GM12878 (cell line): Measurements from ENCODE around the gene SYNDIG1. TPM values are rescaled to one million over a fixed set of nuclear protein-coding genes. Genes with fewer than 3 reads are reported as not detected.

Source experiments
- ATAC-seq: fragments of 200-7000 bp; cut with Tn5 transposase; 3 replicates; pipeline ENCODE4 v1.9.1; 2020; ENCODE audit warnings: mild to moderate bottlenecking, moderate library complexity
- BruUV-seq: library from RNA; stranded (reverse); fragments of 400-500 nt; replicated peaks from 2 replicates; lab custom pipeline; 2021; lab: Mats Ljungman, UMichigan
- CTCF ChIA-PET: fragments of 300-600 bp; sonication (Branson Sonifier 250); formaldehyde crosslinking; extraction: SDS; loops from one replicate; lab custom pipeline; 2021; ENCODE audit warnings: inconsistent platforms; lab: Yijun Ruan, JAX
- POLR2A ChIA-PET: fragments of 350-600 bp; formaldehyde crosslinking; extraction: SDS; loops from one replicate; lab custom pipeline; 2021; ENCODE audit warnings: inconsistent platforms; lab: Charles Lee
- RAD21 ChIA-PET: fragments of 300-600 bp; sonication (Branson Sonifier 250); formaldehyde crosslinking; loops from one replicate; lab custom pipeline; 2023; ENCODE audit warnings: antibody characterized with exemption; ENCODE audit not compliant: unreplicated experiment; lab: Charles Lee
- SMC1A ChIA-PET: fragments of 300-600 bp; sonication (Branson Sonifier 250); formaldehyde crosslinking; loops from one replicate; lab custom pipeline; 2023; ENCODE audit not compliant: unreplicated experiment, uncharacterized antibody; lab: Charles Lee
- DNase-seq: peaks from one replicate; pipeline ENCODE4 v3.0.0-alpha.2; 2011; ENCODE audit warnings: low read depth, low spot score
- FAIRE-seq: peaks from 3 replicates; lab custom pipeline; 2011; peaks lifted over from hg19 to GRCh38; lab: Jason Lieb, UNC
- H2AFZ ChIP-seq: 2 replicates; pipeline ENCODE4 v1.6.0; 2011; ENCODE audit warnings: low read depth, low read length, control low read depth; ENCODE audit not compliant: control insufficient read depth
- H3K27ac ChIP-seq: 2 replicates; pipeline ENCODE4 v1.5.1; 2011; ENCODE audit warnings: control low read depth; ENCODE audit not compliant: control insufficient read depth, insufficient read depth
- H3K27me3 ChIP-seq, 2 experiments: replicated peaks in 1 of 2; 2 replicates each; pipeline versions ENCODE4 v1.6.0 to v1.6.1; 2011; ENCODE audit warnings: low read length in 1 of 2; ENCODE audit not compliant: control insufficient read depth in 2 of 2, insufficient read depth in 2 of 2
- H3K36me3 ChIP-seq, 2 experiments: 2 replicates each; pipeline ENCODE4 v1.5.1; 2011; ENCODE audit warnings: low read length in 1 of 2; ENCODE audit not compliant: control insufficient read depth in 2 of 2, insufficient read depth in 2 of 2
- H3K4me1 ChIP-seq: 2 replicates; pipeline ENCODE4 v1.6.1; 2011; ENCODE audit warnings: mild to moderate bottlenecking, low read length, moderate library complexity, mixed read lengths; ENCODE audit not compliant: control insufficient read depth, insufficient read depth
- H3K4me2 ChIP-seq: 2 replicates; pipeline ENCODE4 v1.6.0; 2011; ENCODE audit warnings: control low read depth; ENCODE audit not compliant: control insufficient read depth, insufficient read depth
- H3K4me3 ChIP-seq: fragments of 200-600 bp; sonication (generic); 2 replicates; pipeline ENCODE4 v1.5.1; 2016
- H3K79me2 ChIP-seq: 2 replicates; pipeline ENCODE4 v1.6.0; 2011; ENCODE audit warnings: low read length; ENCODE audit not compliant: control insufficient read depth, insufficient read depth
- H3K9ac ChIP-seq: 2 replicates; pipeline ENCODE4 v1.8.0; 2011; ENCODE audit warnings: low read length, control low read depth, mixed read lengths; ENCODE audit not compliant: control insufficient read depth, insufficient read depth
- H3K9me3 ChIP-seq: replicated peaks from 3 replicates; pipeline ENCODE4 v1.5.1; 2011; ENCODE audit warnings: mild to moderate bottlenecking, low read length; ENCODE audit not compliant: control insufficient read depth, insufficient read depth
- H4K20me1 ChIP-seq: 2 replicates; pipeline ENCODE4 v1.6.0; 2011; ENCODE audit not compliant: control insufficient read depth, insufficient read depth
- BACH1 ChIP-seq: fragments of 450-650 bp; IDR thresholded peaks from 2 replicates; pipeline ENCODE4 v1.6.1; 2017; ENCODE audit warnings: mild to moderate bottlenecking, borderline replicate concordance
- KAT2A ChIP-seq: conservative IDR thresholded peaks from 2 replicates; pipeline ENCODE4 v1.6.1; 2011; ENCODE audit warnings: low read depth, low read length; ENCODE audit not compliant: control insufficient read depth
- PML ChIP-seq: IDR thresholded peaks from 2 replicates; pipeline ENCODE4 v1.6.1; 2012; ENCODE audit warnings: low read length, inconsistent platforms
- RUNX3 ChIP-seq: IDR thresholded peaks from 2 replicates; pipeline ENCODE4 v1.6.1; 2012; ENCODE audit warnings: low read length, inconsistent platforms
- WGBS: methylation state at CpG from one replicate; pipeline ENCODE4 v1.1.6; 2016; ENCODE audit warnings: low lambda C conversion rate; ENCODE audit not compliant: insufficient replicate concordance, insufficient coverage; ENCODE audit errors: missing lambda C conversion rate; 5-methylcytosine and 5-hydroxymethylcytosine counted together
- in situ Hi-C: fragments of 300-500 bp; cut with MboI; formaldehyde crosslinking; loops from 9 replicates; pipeline ENCODE4 v1.14.3; 2018; ENCODE audit warnings: mixed read lengths
- intact Hi-C: fragments of 100-400 bp; cut with micrococcal nuclease; formaldehyde crosslinking; loops from one replicate; pipeline ENCODE4 v1.14.2; 2022; ENCODE audit not compliant: unreplicated experiment
- polyA plus RNA-seq, 11 experiments: library from polyadenylated mRNA; depleted of rRNA in 4 of 11; unstranded in 6 of 11; stranded (reverse) in 5 of 11; fragments of >200 nt; fragmentation: Nextera tagmentation in 4 of 11; fragmentation: Illumina TruSeq in 1 of 11; extraction: Ambion mirVana in 4 of 11; extraction: Trizol in 1 of 11; gene quantifications; 1 replicate in 1 of 11; 2 replicates in 10 of 11; pipeline versions ENCODE4 v1.2.1 to v1.2.3, GENCODE V29; 2011 to 2016; ENCODE audit warnings: inconsistent platforms in 2 of 11, missing spikeins in 2 of 11, low read depth in 1 of 11
- total RNA-seq, 4 experiments: library from RNA; depleted of rRNA in 3 of 4; stranded (reverse); fragments of >200 nt in 3 of 4; fragmentation: Illumina TruSeq in 1 of 4; extraction: Trizol in 1 of 4; gene quantifications; 2 replicates each; pipeline versions ENCODE4 v1.2.1 to v1.2.3, GENCODE V29; 2013 to 2021
- TF ChIP-seq, protein P1 (sequence below): fragments of 450-650 bp; conservative IDR thresholded peaks from 2 replicates; pipeline ENCODE4 v1.6.1; 2017; ENCODE audit warnings: mild to moderate bottlenecking, moderate library complexity
- TF ChIP-seq, protein P2 (sequence below): IDR thresholded peaks from 2 replicates; pipeline ENCODE4 v1.6.1; 2011; ENCODE audit warnings: borderline replicate concordance, low read depth, mild to moderate bottlenecking, moderate library complexity, low read length; ENCODE audit not compliant: insufficient read depth, poor library complexity, severe bottlenecking
- TF ChIP-seq, protein P3 (sequence below): fragments of 450-650 bp; formaldehyde crosslinking; IDR thresholded peaks from 2 replicates; pipeline ENCODE4 v1.5.0; 2022; ENCODE audit warnings: mild to moderate bottlenecking, missing genetic modification characterization
- TF ChIP-seq, protein P4 (sequence below): IDR thresholded peaks from 2 replicates; pipeline ENCODE4 v1.6.1; 2012; ENCODE audit warnings: improper control_type of control experiment, low read depth, low read length; ENCODE audit not compliant: insufficient replicate concordance

Gene SYNDIG1
- total and polyA plus RNA-seq, 10 of the 15 experiments (the other 5 are each of a cell fraction or from before 2014, with no cell fraction given), result not detected

DNA sequence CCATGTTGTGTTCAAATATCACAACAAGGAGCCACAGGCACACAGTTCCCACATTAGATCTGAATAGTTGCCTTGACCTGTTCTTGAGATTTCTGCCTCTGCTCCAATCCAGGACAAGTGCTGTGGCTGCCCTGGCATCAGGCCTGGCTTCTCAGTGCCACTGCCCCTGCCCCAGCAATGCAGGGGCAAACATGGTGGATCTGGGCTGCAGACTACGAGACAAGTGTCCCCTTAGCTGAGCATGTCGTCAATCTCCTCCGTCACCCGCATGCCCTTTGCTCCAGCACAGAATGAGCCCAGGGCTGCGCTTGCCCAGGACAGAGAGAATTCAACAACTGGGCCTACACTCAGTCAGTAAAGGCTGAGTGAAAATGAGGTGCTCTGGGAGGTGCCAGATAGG lies 201.6 kb downstream of the SYNDIG1 start (continued):
- TF ChIP-seq, protein P1, sequence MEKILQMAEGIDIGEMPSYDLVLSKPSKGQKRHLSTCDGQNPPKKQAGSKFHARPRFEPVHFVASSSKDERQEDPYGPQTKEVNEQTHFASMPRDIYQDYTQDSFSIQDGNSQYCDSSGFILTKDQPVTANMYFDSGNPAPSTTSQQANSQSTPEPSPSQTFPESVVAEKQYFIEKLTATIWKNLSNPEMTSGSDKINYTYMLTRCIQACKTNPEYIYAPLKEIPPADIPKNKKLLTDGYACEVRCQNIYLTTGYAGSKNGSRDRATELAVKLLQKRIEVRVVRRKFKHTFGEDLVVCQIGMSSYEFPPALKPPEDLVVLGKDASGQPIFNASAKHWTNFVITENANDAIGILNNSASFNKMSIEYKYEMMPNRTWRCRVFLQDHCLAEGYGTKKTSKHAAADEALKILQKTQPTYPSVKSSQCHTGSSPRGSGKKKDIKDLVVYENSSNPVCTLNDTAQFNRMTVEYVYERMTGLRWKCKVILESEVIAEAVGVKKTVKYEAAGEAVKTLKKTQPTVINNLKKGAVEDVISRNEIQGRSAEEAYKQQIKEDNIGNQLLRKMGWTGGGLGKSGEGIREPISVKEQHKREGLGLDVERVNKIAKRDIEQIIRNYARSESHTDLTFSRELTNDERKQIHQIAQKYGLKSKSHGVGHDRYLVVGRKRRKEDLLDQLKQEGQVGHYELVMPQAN, result no peak

DNA sequence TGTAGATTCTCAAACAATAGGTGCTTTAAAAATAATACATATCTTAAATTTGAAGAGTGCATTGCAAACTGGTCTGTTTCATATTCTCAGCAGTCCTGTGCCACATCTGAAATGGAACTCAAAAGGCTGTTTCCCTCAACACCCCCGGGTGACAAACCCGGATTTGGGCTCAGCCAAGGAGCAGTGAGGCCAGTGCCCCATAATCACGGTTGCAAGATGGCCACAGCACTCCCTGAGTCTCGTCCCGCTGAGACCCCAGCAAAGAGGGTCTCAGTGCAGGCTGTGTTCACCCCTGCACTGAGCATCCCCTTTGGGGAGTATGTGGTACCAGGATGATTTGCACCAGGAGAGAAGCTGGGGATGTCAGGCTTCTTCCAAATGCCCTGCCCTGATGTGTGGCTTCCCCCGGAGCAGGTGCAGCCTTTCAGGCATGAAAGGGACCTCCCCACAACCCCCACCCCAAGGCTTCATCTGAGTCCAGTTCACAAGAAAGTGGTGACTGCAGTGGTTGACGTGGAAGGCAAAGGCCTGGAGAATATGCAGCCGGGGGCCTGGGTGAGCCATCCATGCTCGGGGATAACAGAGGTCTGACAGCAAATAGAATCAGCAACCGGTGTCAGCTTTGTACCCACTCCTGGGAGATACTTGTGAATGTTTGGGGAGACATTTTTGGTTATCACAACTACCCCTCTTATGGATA lies 202.9 kb downstream of the SYNDIG1 start:
- FAIRE-seq, result no peak
- no peaks in the 10 kb centered on the region for H4K20me1 ChIP-seq
- TF ChIP-seq KAT2A, result no peak
- TF ChIP-seq PML, result no peak
- no peak for TF ChIP-seq RUNX3
- TF ChIP-seq, protein P2, sequence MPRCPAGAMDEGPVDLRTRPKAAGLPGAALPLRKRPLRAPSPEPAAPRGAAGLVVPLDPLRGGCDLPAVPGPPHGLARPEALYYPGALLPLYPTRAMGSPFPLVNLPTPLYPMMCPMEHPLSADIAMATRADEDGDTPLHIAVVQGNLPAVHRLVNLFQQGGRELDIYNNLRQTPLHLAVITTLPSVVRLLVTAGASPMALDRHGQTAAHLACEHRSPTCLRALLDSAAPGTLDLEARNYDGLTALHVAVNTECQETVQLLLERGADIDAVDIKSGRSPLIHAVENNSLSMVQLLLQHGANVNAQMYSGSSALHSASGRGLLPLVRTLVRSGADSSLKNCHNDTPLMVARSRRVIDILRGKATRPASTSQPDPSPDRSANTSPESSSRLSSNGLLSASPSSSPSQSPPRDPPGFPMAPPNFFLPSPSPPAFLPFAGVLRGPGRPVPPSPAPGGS, result no peak
- TF ChIP-seq, protein P3, sequence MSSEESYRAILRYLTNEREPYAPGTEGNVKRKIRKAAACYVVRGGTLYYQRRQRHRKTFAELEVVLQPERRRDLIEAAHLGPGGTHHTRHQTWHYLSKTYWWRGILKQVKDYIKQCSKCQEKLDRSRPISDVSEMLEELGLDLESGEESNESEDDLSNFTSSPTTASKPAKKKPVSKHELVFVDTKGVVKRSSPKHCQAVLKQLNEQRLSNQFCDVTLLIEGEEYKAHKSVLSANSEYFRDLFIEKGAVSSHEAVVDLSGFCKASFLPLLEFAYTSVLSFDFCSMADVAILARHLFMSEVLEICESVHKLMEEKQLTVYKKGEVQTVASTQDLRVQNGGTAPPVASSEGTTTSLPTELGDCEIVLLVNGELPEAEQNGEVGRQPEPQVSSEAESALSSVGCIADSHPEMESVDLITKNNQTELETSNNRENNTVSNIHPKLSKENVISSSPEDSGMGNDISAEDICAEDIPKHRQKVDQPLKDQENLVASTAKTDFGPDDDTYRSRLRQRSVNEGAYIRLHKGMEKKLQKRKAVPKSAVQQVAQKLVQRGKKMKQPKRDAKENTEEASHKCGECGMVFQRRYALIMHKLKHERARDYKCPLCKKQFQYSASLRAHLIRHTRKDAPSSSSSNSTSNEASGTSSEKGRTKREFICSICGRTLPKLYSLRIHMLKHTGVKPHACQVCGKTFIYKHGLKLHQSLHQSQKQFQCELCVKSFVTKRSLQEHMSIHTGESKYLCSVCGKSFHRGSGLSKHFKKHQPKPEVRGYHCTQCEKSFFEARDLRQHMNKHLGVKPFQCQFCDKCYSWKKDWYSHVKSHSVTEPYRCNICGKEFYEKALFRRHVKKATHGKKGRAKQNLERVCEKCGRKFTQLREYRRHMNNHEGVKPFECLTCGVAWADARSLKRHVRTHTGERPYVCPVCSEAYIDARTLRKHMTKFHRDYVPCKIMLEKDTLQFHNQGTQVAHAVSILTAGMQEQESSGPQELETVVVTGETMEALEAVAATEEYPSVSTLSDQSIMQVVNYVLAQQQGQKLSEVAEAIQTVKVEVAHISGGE (CRISPR knock-in tag), result no peak
- TF ChIP-seq, protein P4, sequence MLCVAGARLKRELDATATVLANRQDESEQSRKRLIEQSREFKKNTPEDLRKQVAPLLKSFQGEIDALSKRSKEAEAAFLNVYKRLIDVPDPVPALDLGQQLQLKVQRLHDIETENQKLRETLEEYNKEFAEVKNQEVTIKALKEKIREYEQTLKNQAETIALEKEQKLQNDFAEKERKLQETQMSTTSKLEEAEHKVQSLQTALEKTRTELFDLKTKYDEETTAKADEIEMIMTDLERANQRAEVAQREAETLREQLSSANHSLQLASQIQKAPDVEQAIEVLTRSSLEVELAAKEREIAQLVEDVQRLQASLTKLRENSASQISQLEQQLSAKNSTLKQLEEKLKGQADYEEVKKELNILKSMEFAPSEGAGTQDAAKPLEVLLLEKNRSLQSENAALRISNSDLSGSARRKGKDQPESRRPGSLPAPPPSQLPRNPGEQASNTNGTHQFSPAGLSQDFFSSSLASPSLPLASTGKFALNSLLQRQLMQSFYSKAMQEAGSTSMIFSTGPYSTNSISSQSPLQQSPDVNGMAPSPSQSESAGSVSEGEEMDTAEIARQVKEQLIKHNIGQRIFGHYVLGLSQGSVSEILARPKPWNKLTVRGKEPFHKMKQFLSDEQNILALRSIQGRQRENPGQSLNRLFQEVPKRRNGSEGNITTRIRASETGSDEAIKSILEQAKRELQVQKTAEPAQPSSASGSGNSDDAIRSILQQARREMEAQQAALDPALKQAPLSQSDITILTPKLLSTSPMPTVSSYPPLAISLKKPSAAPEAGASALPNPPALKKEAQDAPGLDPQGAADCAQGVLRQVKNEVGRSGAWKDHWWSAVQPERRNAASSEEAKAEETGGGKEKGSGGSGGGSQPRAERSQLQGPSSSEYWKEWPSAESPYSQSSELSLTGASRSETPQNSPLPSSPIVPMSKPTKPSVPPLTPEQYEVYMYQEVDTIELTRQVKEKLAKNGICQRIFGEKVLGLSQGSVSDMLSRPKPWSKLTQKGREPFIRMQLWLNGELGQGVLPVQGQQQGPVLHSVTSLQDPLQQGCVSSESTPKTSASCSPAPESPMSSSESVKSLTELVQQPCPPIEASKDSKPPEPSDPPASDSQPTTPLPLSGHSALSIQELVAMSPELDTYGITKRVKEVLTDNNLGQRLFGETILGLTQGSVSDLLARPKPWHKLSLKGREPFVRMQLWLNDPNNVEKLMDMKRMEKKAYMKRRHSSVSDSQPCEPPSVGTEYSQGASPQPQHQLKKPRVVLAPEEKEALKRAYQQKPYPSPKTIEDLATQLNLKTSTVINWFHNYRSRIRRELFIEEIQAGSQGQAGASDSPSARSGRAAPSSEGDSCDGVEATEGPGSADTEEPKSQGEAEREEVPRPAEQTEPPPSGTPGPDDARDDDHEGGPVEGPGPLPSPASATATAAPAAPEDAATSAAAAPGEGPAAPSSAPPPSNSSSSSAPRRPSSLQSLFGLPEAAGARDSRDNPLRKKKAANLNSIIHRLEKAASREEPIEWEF, result no peak
- TF ChIP-seq BACH1, result no peak

More for the DNA sequence above, 202.9 kb downstream of the SYNDIG1 start:
- in situ Hi-C loops (loop anchor here (5.0 kb wide), 1 partner anchor 50 kb away; no protein-coding TSS in a partner anchor), intact Hi-C loops (no loop called here)
- H3K4me3 ChIP-seq, result no peak overlapping the region
- H3K4me1 ChIP-seq, result no peaks in the 10 kb centered on the region
- DNase-seq (no peak), ATAC-seq (no peak)
- BruUV-seq, result no TSS peak
- SMC1A ChIA-PET, result no interaction called here
- RAD21 ChIA-PET, result no interaction called here
- 7% methylated on average over 10 of the region's 10 CpGs for WGBS
- H2AFZ ChIP-seq, result no peak overlapping the region
- no peaks in the 10 kb centered on the region for H3K79me2 ChIP-seq
- no peaks in the 10 kb centered on the region for H3K36me3 ChIP-seq
- POLR2A ChIA-PET, result no interaction called here
- H3K27me3 ChIP-seq, result peaks cover 0 to 2% of the 10 kb centered on the region in 2 experiments; a peak in 2 of 4 replicates
- H3K9ac ChIP-seq, result no peak overlapping the region
- H3K9me3 ChIP-seq, result no peaks in the 10 kb centered on the region
- no peak overlapping the region for H3K27ac ChIP-seq
- CTCF ChIA-PET, result no interaction called here
- no peak overlapping the region for H3K4me2 ChIP-seq
